K562 (cell line): ENCODE results near the gene GCGR. TPM values are rescaled to one million over a fixed set of nuclear protein-coding genes. Genes with fewer than 3 reads are reported as not detected.

ENCODE experiments used
- ATAC-seq: fragments of 200-7000 bp; cut with Tn5 transposase; 3 replicates; pipeline ENCODE4 v1.9.1; 2020; ENCODE audit warnings: moderate library complexity
- BruUV-seq: library from RNA; stranded (reverse); fragments of 400-500 nt; replicated peaks from 2 replicates; lab custom pipeline; 2021; lab: Mats Ljungman, UMichigan
- CTCF ChIA-PET: fragments of 300-600 bp; formaldehyde crosslinking; extraction: SDS; loops from one replicate; lab custom pipeline; 2021; ENCODE audit warnings: low intra/inter-chr PET ratio; lab: Yijun Ruan, JAX
- POLR2A ChIA-PET: fragments of 300-600, 350-650 bp; sonication (Branson Sonifier 250); formaldehyde crosslinking; extraction: SDS; loops from one replicate; lab custom pipeline; 2021; ENCODE audit warnings: antibody characterized with exemption, inconsistent platforms; lab: Yijun Ruan, JAX
- DNase-seq, 4 experiments: peaks; one replicate each; pipeline versions ENCODE4 v3.0.0 to v3.0.0-alpha.2; 2011 to 2018; ENCODE audit warnings: low spot score in 3 of 4, mixed read lengths in 3 of 4; ENCODE audit errors: extremely low read depth in 1 of 4
- FAIRE-seq: peaks from 2 replicates; lab custom pipeline; 2011; peaks lifted over from hg19 to GRCh38; lab: Jason Lieb, UNC
- H2AFZ ChIP-seq: 2 replicates; pipeline ENCODE4 v1.6.0; 2011; ENCODE audit warnings: low read depth, low read length, control low read depth, inconsistent platforms
- H3K27ac ChIP-seq: fragments of 200-600 bp; 3 replicates; pipeline ENCODE4 v1.8.0; 2011; ENCODE audit warnings: low read depth, mild to moderate bottlenecking, control low read depth, inconsistent platforms, low read length, moderate library complexity, mixed read lengths; ENCODE audit errors: extremely low read depth
- H3K27me3 ChIP-seq, 2 experiments: fragments of 300-600 bp in 1 of 2; 2 replicates in 1 of 2; 3 replicates in 1 of 2; pipeline versions ENCODE4 v1.6.0 to v1.8.0; 2011; ENCODE audit warnings: inconsistent platforms in 2 of 2, low read length in 2 of 2, mild to moderate bottlenecking in 1 of 2, mixed read lengths in 1 of 2, moderate library complexity in 1 of 2; ENCODE audit not compliant: control insufficient read depth in 2 of 2, insufficient read depth in 2 of 2
- H3K36me3 ChIP-seq: fragments of 300-600 bp; 3 replicates; pipeline ENCODE4 v1.8.0; 2011; ENCODE audit warnings: mild to moderate bottlenecking, low read length, inconsistent platforms; ENCODE audit not compliant: control insufficient read depth, insufficient read depth
- H3K4me1 ChIP-seq, 2 experiments: fragments of 200-600 bp in 1 of 2; replicated peaks in 1 of 2; 2 replicates in 1 of 2; 3 replicates in 1 of 2; pipeline versions ENCODE4 v1.5.1 to v1.8.0; 2011; ENCODE audit warnings: inconsistent platforms in 2 of 2, low read length in 2 of 2, mild to moderate bottlenecking in 1 of 2, mixed read lengths in 1 of 2, moderate library complexity in 1 of 2; ENCODE audit not compliant: control insufficient read depth in 2 of 2, insufficient read depth in 2 of 2
- H3K4me2 ChIP-seq: 2 replicates; pipeline ENCODE4 v1.6.1; 2011; ENCODE audit warnings: low read length, control low read depth, inconsistent platforms, mixed read lengths; ENCODE audit not compliant: insufficient read depth
- H3K4me3 ChIP-seq: fragments of 200-600 bp; sonication (generic), shearing (Covaris generic); 2 replicates; pipeline ENCODE4 v1.5.1; 2016; ENCODE audit warnings: control low read depth, inconsistent platforms
- H3K79me2 ChIP-seq: fragments of 200-600 bp; 3 replicates; pipeline ENCODE4 v1.8.0; 2011; ENCODE audit warnings: low read length, inconsistent platforms; ENCODE audit not compliant: control insufficient read depth, insufficient read depth
- H3K9ac ChIP-seq, 2 experiments: 2 replicates each; pipeline versions ENCODE4 v1.6.0 to v1.6.1; 2011; ENCODE audit warnings: low read depth in 2 of 2, low read length in 2 of 2, control low read depth in 1 of 2, inconsistent platforms in 1 of 2, mild to moderate bottlenecking in 1 of 2, mixed read lengths in 1 of 2; ENCODE audit not compliant: insufficient read depth in 1 of 2
- H3K9me1 ChIP-seq: one replicate; pipeline ENCODE4 v1.6.0; 2011; ENCODE audit warnings: inconsistent platforms, mild to moderate bottlenecking, low read length, moderate library complexity; ENCODE audit not compliant: control insufficient read depth, insufficient read depth
- H3K9me3 ChIP-seq: replicated peaks from 2 replicates; pipeline ENCODE4 v1.5.1; 2011; ENCODE audit warnings: low read depth, low read length, inconsistent platforms; ENCODE audit not compliant: control insufficient read depth, insufficient read depth
- H4K20me1 ChIP-seq: replicated peaks from 2 replicates; pipeline ENCODE4 v1.6.1; 2011; ENCODE audit warnings: low read length, inconsistent platforms, mixed read lengths; ENCODE audit not compliant: control insufficient read depth, insufficient read depth
- TRIM24 ChIP-seq, 2 experiments: fragments of 450-650 bp; IDR thresholded peaks; 2 replicates each; pipeline ENCODE4 v1.6.1; 2016
- ZNF316 ChIP-seq: fragments of 450-650 bp; IDR thresholded peaks from 2 replicates; pipeline ENCODE4 v1.6.1; 2016
- ZNF408 ChIP-seq: fragments of 250-450 bp; sonication (Bioruptor Pico); IDR thresholded peaks from 2 replicates; pipeline ENCODE4 v1.4.0; 2020; ENCODE audit warnings: low read depth, mild to moderate bottlenecking, moderate library complexity
- WGBS: fragments of 100-300 bp; shearing (Covaris generic); methylation state at CpG from one replicate; pipeline ENCODE4 v1.1.6; 2016; ENCODE audit warnings: low coverage, mixed read lengths; ENCODE audit not compliant: insufficient coverage; ENCODE audit errors: missing lambda C conversion rate; 5-methylcytosine and 5-hydroxymethylcytosine counted together
- in situ Hi-C: fragments of 300-500 bp; cut with MboI; formaldehyde crosslinking; loops from 4 replicates; pipeline ENCODE4 v1.15.0; 2018; ENCODE audit warnings: inconsistent platforms, mixed read lengths
- intact Hi-C: fragments of 100-400 bp; cut with micrococcal nuclease; formaldehyde crosslinking; loops from 2 replicates; pipeline ENCODE4 v1.14.2; 2022
- polyA plus RNA-seq, 8 experiments: library from polyadenylated mRNA; depleted of rRNA in 4 of 8; stranded (reverse) in 5 of 8; unstranded in 3 of 8; fragments of >200 nt; fragmentation: Nextera tagmentation in 2 of 8; fragmentation: Illumina TruSeq in 1 of 8; extraction: Ambion mirVana in 2 of 8; extraction: Trizol in 1 of 8; gene quantifications; 2 replicates each; pipeline versions ENCODE4 v1.2.1 to v1.2.3, GENCODE V29; 2011 to 2014; ENCODE audit warnings: inconsistent platforms in 1 of 8, missing spikeins in 1 of 8
- total RNA-seq, 7 experiments: library from RNA; depleted of rRNA in 6 of 7; stranded (reverse); fragments of >200 nt in 6 of 7; fragmentation: Illumina TruSeq in 2 of 7; extraction: Trizol in 2 of 7; gene quantifications; 2 replicates each; pipeline versions ENCODE4 v1.2.1 to v1.2.3, GENCODE V29; 2011 to 2021; ENCODE audit warnings: low replicate concordance in 1 of 7
- TF ChIP-seq, protein P1 (sequence below): sonication (generic); formaldehyde crosslinking; IDR thresholded peaks from 2 replicates; pipeline ENCODE4 v1.8.0; 2022; ENCODE audit warnings: missing genetic modification reagents, mild to moderate bottlenecking, moderate library complexity, borderline replicate concordance
- TF ChIP-seq, protein P2 (sequence below): fragments of 250-450 bp; sonication (Bioruptor Pico); IDR thresholded peaks from 2 replicates; pipeline ENCODE4 v1.5.0; 2021

The GCGR gene
- total and polyA plus RNA-seq, 9 of the 15 experiments (the other 6 are each of a cell fraction or from before 2014, with no cell fraction given): not detected

DNA sequence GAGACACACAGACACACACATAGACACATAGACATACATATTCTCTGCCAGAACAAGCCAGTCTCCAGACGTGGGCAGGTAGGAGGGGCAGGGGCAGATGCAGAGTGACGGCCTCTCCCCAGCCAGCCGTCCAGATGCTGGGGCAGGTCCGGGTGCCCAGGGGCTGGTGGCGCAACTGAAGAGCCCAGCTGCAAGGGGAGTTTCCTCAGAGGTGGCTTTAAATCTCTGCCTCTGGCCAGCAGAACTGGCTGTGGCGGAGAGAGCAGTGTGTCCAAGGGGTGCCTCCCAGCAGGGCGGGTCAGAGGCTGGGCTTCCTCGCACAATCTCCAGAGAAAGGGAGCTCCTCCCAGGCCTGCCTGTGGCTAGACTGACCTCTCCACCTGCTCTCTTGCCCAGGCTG lies 9.4 kb upstream of the GCGR start:
- Histone ChIP-seq H4K20me1 (no peaks in the 10 kb centered on the region), H3K27ac (no peak overlapping the region), H2AFZ (no peak overlapping the region), H3K27me3 (no peaks in the 10 kb centered on the region), H3K9ac (peak overlapping the region in 1 of 2 experiments; percentile 77; a peak in 2 of 4 replicates), H3K36me3 (no peaks in the 10 kb centered on the region; the same call in 2 of the 3 replicates), H3K79me2 (no peaks in the 10 kb centered on the region), H3K4me2 (no peak overlapping the region), H3K9me1 (peaks cover 5% of the 10 kb centered on the region), H3K9me3 (no peaks in the 10 kb centered on the region), H3K4me1 (peaks cover 0 to 13% of the 10 kb centered on the region in 2 experiments; a peak in 2 of 5 replicates), H3K4me3 (no peak overlapping the region)
- ATAC-seq (peak; percentile 96), FAIRE-seq (no peak), DNase-seq (peak in 2 of 4 experiments; percentile 29 to 61)
- no TSS peak for BruUV-seq
- TF ChIP-seq, protein P1, sequence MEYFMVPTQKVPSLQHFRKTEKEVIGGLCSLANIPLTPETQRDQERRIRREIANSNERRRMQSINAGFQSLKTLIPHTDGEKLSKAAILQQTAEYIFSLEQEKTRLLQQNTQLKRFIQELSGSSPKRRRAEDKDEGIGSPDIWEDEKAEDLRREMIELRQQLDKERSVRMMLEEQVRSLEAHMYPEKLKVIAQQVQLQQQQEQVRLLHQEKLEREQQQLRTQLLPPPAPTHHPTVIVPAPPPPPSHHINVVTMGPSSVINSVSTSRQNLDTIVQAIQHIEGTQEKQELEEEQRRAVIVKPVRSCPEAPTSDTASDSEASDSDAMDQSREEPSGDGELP (CRISPR knock-in tag): 0 out of 2 replicates have a peak, but pooled peaks have one; percentile 23
- TF ChIP-seq, protein P2, sequence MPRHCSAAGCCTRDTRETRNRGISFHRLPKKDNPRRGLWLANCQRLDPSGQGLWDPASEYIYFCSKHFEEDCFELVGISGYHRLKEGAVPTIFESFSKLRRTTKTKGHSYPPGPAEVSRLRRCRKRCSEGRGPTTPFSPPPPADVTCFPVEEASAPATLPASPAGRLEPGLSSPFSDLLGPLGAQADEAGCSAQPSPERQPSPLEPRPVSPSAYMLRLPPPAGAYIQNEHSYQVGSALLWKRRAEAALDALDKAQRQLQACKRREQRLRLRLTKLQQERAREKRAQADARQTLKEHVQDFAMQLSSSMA (CRISPR knock-in tag): no peak
- ChIA-PET CTCF (no interaction called here), POLR2A (interaction anchor here (0.6 to 1.2 kb wide), 5 partner anchors 10 to 119 kb away, joined by 3 to 7 read pairs (median 4); no protein-coding TSS in a partner anchor)
- 22% methylated on average over 8 of the region's 8 CpGs for WGBS
- in situ Hi-C loops (no loop called here), intact Hi-C loops (no loop called here)

DNA sequence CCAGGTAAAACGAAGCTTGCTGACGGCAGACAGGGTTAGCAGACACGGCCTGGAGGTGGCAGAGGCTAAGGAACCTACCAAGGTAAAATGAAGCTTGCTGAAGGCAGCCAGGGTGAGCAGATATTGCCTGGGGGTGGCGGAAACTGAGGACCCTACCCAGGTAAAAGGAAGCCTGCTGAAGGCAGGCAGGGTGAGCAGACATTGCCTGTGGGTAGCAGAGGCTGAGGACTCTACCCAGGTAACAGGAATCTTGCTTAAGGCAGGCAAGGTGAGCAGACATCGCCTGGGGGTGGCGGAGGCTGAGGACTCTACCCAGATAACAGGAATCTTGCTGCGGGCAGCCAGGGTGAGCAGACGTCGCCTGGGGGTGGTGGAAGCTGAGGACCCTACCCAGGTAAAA lies 2.6 kb upstream of the GCGR start:
- H3K4me2 ChIP-seq: no peak overlapping the region
- 59% methylated on average over 9 of the region's 9 CpGs for WGBS
- H3K79me2 ChIP-seq: no peaks in the 10 kb centered on the region
- H3K9me1 ChIP-seq: no peaks in the 10 kb centered on the region
- FAIRE-seq (no peak), ATAC-seq (no peak), DNase-seq (no peak)
- peaks cover 3% of the 10 kb centered on the region; the same call in 1 of the 2 replicates for H3K9me3 ChIP-seq
- CTCF ChIA-PET: no interaction called here
- no peak overlapping the region for H2AFZ ChIP-seq
- H4K20me1 ChIP-seq: 0 out of 2 replicates have a peak, but pooled peaks cover 6% of the 10 kb centered on the region
- in situ Hi-C loops (no loop called here), intact Hi-C loops (no loop called here)
- H3K9ac ChIP-seq: no peak overlapping the region
- H3K27me3 ChIP-seq: peaks cover 15 to 43% of the 10 kb centered on the region in 2 experiments; a peak in 3 of 5 replicates
- TF ChIP-seq ZNF316 (peak; percentile 70), ZNF408 (no peak), TRIM24 (IDR thresholded peaks at IDR 0.05) (peak in 1 of 2 experiments; percentile 63; a peak in 1 of 4 replicates)
- POLR2A ChIA-PET: no interaction called here
- no peak overlapping the region for H3K4me3 ChIP-seq
- H3K4me1 ChIP-seq: peaks cover 0 to 36% of the 10 kb centered on the region in 2 experiments; a peak in 2 of 5 replicates
- no peak overlapping the region for H3K27ac ChIP-seq
- no peaks in the 10 kb centered on the region for H3K36me3 ChIP-seq
- BruUV-seq: no TSS peak
